HG03159 (cell line): Measurements from ENCODE around the gene PYURF.

Source experiments
- ATAC-seq: cut with Tn5 transposase; IDR thresholded peaks from one replicate; pipeline ENCODE4 v1.9.1; 2021; ENCODE audit warnings: mild to moderate bottlenecking, moderate library complexity; ENCODE audit not compliant: unreplicated experiment

PYURF gene

GRCh38 chr4:88514557-88515511 lies 8.7 kb downstream of the PYURF start:
- no peak for ATAC-seq

- ATAC-seq = no peak
Observed at GRCh38 chr4:88511236-88511635, 12.3 kb downstream of the PYURF start.

DNA sequence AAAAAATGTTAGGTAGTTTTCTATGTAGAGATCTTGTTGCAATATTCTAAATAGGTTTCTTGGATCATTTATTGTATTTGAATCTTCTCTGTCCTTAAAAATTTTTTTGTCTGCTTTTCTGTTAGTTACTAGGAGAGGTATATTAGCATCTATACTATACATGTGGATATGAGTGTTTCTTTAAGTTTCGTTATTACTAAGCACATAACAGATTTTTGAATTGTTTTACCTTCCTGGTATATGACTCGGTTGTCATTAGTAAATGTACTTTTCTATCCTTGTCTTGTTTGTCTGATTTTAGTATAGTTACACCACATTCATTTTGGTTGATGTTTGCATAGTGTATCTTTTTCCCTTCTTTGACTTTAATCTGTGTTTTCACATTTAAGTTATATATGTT lies 20.2 kb downstream of the PYURF start:
- no peak for ATAC-seq

- no peak for ATAC-seq
Observed at GRCh38 chr4:88497859-88498409, 25.6 kb downstream of the PYURF start.

- ATAC-seq = no peak
Observed at GRCh38 chr4:88489100-88489761, 34.3 kb downstream of the PYURF start.

GRCh38 chr4:88481537-88481936 lies 42.0 kb downstream of the PYURF start:
- no peak for ATAC-seq

- ATAC-seq = no peak
Observed at GRCh38 chr4:88478247-88478646, 45.3 kb downstream of the PYURF start.

GRCh38 chr4:88477229-88477860 lies 46.2 kb downstream of the PYURF start:
- no peak for ATAC-seq
